SK-N-SH (cell line): ENCODE measurements around the gene KLHL17. TPM values are rescaled to one million over a fixed set of nuclear protein-coding genes. Genes with fewer than 3 reads are reported as not detected.

ENCODE experiments used
- CTCF ChIA-PET: fragments of 300-600, 350-600 bp; formaldehyde crosslinking; extraction: SDS; loops from one replicate; lab custom pipeline; 2021; lab: Yijun Ruan, JAX
- POLR2A ChIA-PET: fragments of 350-600 bp; sonication (Branson Sonifier 250); formaldehyde crosslinking; extraction: SDS; loops from one replicate; lab custom pipeline; 2020; ENCODE audit warnings: antibody characterized with exemption, inconsistent platforms; lab: Yijun Ruan, JAX
- DNase-seq: peaks from one replicate; pipeline ENCODE4 v3.0.0; 2012
- H2AFZ ChIP-seq: fragments of 200-600 bp; sonication (generic); 2 replicates; pipeline ENCODE4 v1.8.1; 2016; ENCODE audit warnings: antibody characterized with exemption, mild to moderate bottlenecking, low read depth
- H3F3A ChIP-seq: fragments of 200-600 bp; sonication (generic); replicated peaks from 2 replicates; pipeline ENCODE3; 2016; ENCODE audit warnings: antibody characterized with exemption, mild to moderate bottlenecking; ENCODE audit not compliant: insufficient read depth
- H3K27ac ChIP-seq, 2 experiments: fragments of 200-500 bp in 1 of 2; fragments of 200-600 bp in 1 of 2; sonication (Bioruptor generic) in 1 of 2; sonication (generic), shearing (Covaris generic) in 1 of 2; 2 replicates each; pipeline versions ENCODE4 v1.5.1 to v1.6.1; 2014 to 2016; ENCODE audit warnings: low read depth in 2 of 2, inconsistent platforms in 1 of 2, low read length in 1 of 2, mild to moderate bottlenecking in 1 of 2, mixed read lengths in 1 of 2
- H3K27me3 ChIP-seq: fragments of 200-600 bp; sonication (generic), shearing (Covaris generic); 2 replicates; pipeline ENCODE4 v1.6.1; 2016; ENCODE audit warnings: mixed run types; ENCODE audit not compliant: insufficient read depth
- H3K36me3 ChIP-seq, 2 experiments: fragments of 200-500 bp in 1 of 2; fragments of 200-600 bp in 1 of 2; sonication (Bioruptor generic) in 1 of 2; sonication (generic) in 1 of 2; replicated peaks in 1 of 2; 2 replicates each; pipeline versions ENCODE3 to v1.5.1; 2014 to 2016; ENCODE audit warnings: low read length in 1 of 2, mild to moderate bottlenecking in 1 of 2; ENCODE audit not compliant: insufficient read depth in 2 of 2, control insufficient read depth in 1 of 2
- H3K4me1 ChIP-seq, 2 experiments: fragments of 200-500 bp in 1 of 2; fragments of 200-600 bp in 1 of 2; sonication (Bioruptor generic) in 1 of 2; sonication (generic), shearing (Covaris generic) in 1 of 2; 2 replicates each; pipeline versions ENCODE4 v1.5.1 to v1.6.1; 2014 to 2016; ENCODE audit warnings: low read depth in 1 of 2, low read length in 1 of 2, mixed run types in 1 of 2; ENCODE audit not compliant: insufficient read depth in 2 of 2, control insufficient read depth in 1 of 2
- H3K4me2 ChIP-seq: fragments of 200-600 bp; sonication (generic), shearing (Covaris generic); 2 replicates; pipeline ENCODE4 v1.6.1; 2017; ENCODE audit warnings: mixed run types
- H3K4me3 ChIP-seq, 2 experiments: fragments of 200-500 bp in 1 of 2; fragments of 200-600 bp in 1 of 2; sonication (Bioruptor generic) in 1 of 2; sonication (generic), shearing (Covaris generic) in 1 of 2; 2 replicates each; pipeline versions ENCODE4 v1.5.1 to v1.8.1; 2014 to 2016; ENCODE audit warnings: low read depth in 2 of 2, inconsistent platforms in 1 of 2, low read length in 1 of 2, mild to moderate bottlenecking in 1 of 2, mixed read lengths in 1 of 2, moderate library complexity in 1 of 2
- H3K79me2 ChIP-seq: fragments of 200-600 bp; sonication (generic); 2 replicates; pipeline ENCODE4 v1.8.1; 2017; ENCODE audit warnings: mild to moderate bottlenecking; ENCODE audit not compliant: insufficient read depth
- H3K9ac ChIP-seq: fragments of 200-600 bp; sonication (generic); 2 replicates; pipeline ENCODE4 v1.6.1; 2017; ENCODE audit warnings: mixed run types
- H3K9me2 ChIP-seq: fragments of 200-600 bp; sonication (generic); 2 replicates; pipeline ENCODE4 v1.6.1; 2017; ENCODE audit warnings: mixed run types
- H3K9me3 ChIP-seq: fragments of 200-600 bp; sonication (generic); 2 replicates; pipeline ENCODE4 v1.6.1; 2017; ENCODE audit warnings: mixed run types, mild to moderate bottlenecking, moderate library complexity
- H4K20me1 ChIP-seq: fragments of 200-600 bp; sonication (generic); 2 replicates; pipeline ENCODE4 v1.6.1; 2017; ENCODE audit warnings: mild to moderate bottlenecking, mixed run types; ENCODE audit not compliant: insufficient read depth
- FOXJ3 ChIP-seq: sonication (generic); formaldehyde crosslinking; IDR thresholded peaks from 2 replicates; pipeline ENCODE4 v1.5.1; 2020; ENCODE audit warnings: mild to moderate bottlenecking, missing genetic modification reagents
- NFIC ChIP-seq: IDR thresholded peaks from 2 replicates; pipeline ENCODE4 v1.4.0; 2012; ENCODE audit warnings: borderline replicate concordance
- NRF1 ChIP-seq: IDR thresholded peaks from 2 replicates; pipeline ENCODE4 v1.6.1; 2012; ENCODE audit warnings: low read depth, mild to moderate bottlenecking, low read length
- POLR2AphosphoS5 ChIP-seq: IDR thresholded peaks from 2 replicates; pipeline ENCODE4 v1.6.1; 2012; ENCODE audit warnings: low read depth, low read length
- TAF1 ChIP-seq: IDR thresholded peaks from 2 replicates; pipeline ENCODE4 v1.6.1; 2012; ENCODE audit warnings: low read depth, mild to moderate bottlenecking, low read length, moderate library complexity, borderline replicate concordance
- TCF12 ChIP-seq: IDR thresholded peaks from 2 replicates; pipeline ENCODE4 v1.4.0; 2012
- TEAD4 ChIP-seq: IDR thresholded peaks from 2 replicates; pipeline ENCODE4 v1.4.0; 2012; ENCODE audit warnings: mild to moderate bottlenecking, borderline replicate concordance; ENCODE audit not compliant: insufficient read depth
- USF2 ChIP-seq: fragments of 150-350 bp; IDR thresholded peaks from 2 replicates; pipeline ENCODE4 v1.6.1; 2017; ENCODE audit warnings: antibody characterized with exemption, low read length, low read depth, borderline replicate concordance
- WGBS: methylation state at CpG from one replicate; pipeline ENCODE4 v1.1.6; 2017; ENCODE audit warnings: low lambda C conversion rate; 5-methylcytosine and 5-hydroxymethylcytosine counted together
- polyA plus RNA-seq, 3 experiments: library from polyadenylated mRNA; depleted of rRNA; stranded (reverse); fragments of >200 nt; gene quantifications; 2 replicates each; pipeline ENCODE4 v1.2.3, GENCODE V29; 2012
- TF ChIP-seq, protein P1 (sequence below): fragments of 200-600 bp; sonication (generic); IDR thresholded peaks from 2 replicates; pipeline ENCODE4 v1.6.1; 2017; ENCODE audit warnings: antibody characterized with exemption, mild to moderate bottlenecking, moderate library complexity
- TF ChIP-seq, protein P2 (sequence below): IDR thresholded peaks from 2 replicates; pipeline ENCODE4 v1.4.0; 2012; ENCODE audit warnings: low read depth, borderline replicate concordance

KLHL17 gene
- polyA plus RNA-seq, 1 of the 3 experiments (the other 2 are of a cell fraction): 27.3 TPM

- no peak overlapping the region for H3K27ac ChIP-seq
- DNase-seq: no peak
- peaks cover 3% of the 10 kb centered on the region for H3F3A ChIP-seq
- TF ChIP-seq POLR2AphosphoS5 (no peak), TCF12 (no peak), TAF1 (no peak), FOXJ3 (no peak), USF2 (no peak), NFIC (no peak)
- H4K20me1 ChIP-seq: no peaks in the 10 kb centered on the region
- no peaks in the 10 kb centered on the region for H3K36me3 ChIP-seq
- peaks cover 0 to 12% of the 10 kb centered on the region in 2 experiments; a peak in 1 of 4 replicates for H3K4me1 ChIP-seq
- H3K4me2 ChIP-seq: no peak overlapping the region
- no peaks in the 10 kb centered on the region for H3K79me2 ChIP-seq
- H3K4me3 ChIP-seq: no peak overlapping the region
- H2AFZ ChIP-seq: no peak overlapping the region
- ChIA-PET POLR2A (no interaction called here), CTCF (interaction anchor here (0.7 to 1.8 kb wide), 2 partner anchors 10 to 25 kb away, joined by 3 to 7 read pairs; no protein-coding TSS in a partner anchor)
- H3K9me3 ChIP-seq: no peaks in the 10 kb centered on the region
- no peak overlapping the region for H3K9ac ChIP-seq
- no peaks in the 10 kb centered on the region for H3K27me3 ChIP-seq
- H3K9me2 ChIP-seq: no peaks in the 10 kb centered on the region
- WGBS: 91% methylated on average over 14 of the region's 28 CpGs
These were observed 13.3 kb downstream of the KLHL17 start for GRCh38 chr1:973459-974292.

DNA sequence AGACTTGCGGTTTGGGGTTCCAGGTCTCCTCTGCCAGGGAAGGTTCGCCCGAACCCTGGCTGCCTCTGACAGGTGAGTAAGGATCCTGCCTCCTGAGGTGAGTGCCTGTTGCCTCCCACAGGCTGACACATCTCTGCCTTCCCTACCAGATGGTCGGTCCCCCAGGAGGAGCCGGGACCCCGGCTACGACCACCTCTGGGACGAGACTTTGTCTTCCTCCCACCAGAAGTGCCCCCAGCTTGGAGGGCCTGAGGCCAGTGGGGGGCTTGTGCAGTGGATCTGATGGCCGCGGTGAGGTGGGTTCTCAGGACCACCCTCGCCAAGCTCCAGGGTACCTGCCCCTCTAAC lies 13.9 kb downstream of the KLHL17 start:
- Histone ChIP-seq H3K79me2 (no peaks in the 10 kb centered on the region), H4K20me1 (no peaks in the 10 kb centered on the region), H3K27me3 (no peaks in the 10 kb centered on the region), H3K4me2 (no peak overlapping the region), H3K9me3 (no peaks in the 10 kb centered on the region), H3K27ac (no peak overlapping the region), H3K9me2 (no peaks in the 10 kb centered on the region), H3K4me3 (no peak overlapping the region), H3F3A (peaks cover 3% of the 10 kb centered on the region), H3K36me3 (no peaks in the 10 kb centered on the region), H3K9ac (no peak overlapping the region), H3K4me1 (peaks cover 0 to 12% of the 10 kb centered on the region in 2 experiments; a peak in 1 of 4 replicates), H2AFZ (no peak overlapping the region)
- 96% methylated on average over 5 of the region's 11 CpGs for WGBS
- ChIA-PET POLR2A (no interaction called here), CTCF (interaction anchor here (1.8 kb wide), 1 partner anchor 10 kb away, joined by 7 read pairs; no protein-coding TSS in a partner anchor)
- no peak for DNase-seq
- no peak for TF ChIP-seq TEAD4
- no peak for TF ChIP-seq NFIC
- TF ChIP-seq, protein P1, sequence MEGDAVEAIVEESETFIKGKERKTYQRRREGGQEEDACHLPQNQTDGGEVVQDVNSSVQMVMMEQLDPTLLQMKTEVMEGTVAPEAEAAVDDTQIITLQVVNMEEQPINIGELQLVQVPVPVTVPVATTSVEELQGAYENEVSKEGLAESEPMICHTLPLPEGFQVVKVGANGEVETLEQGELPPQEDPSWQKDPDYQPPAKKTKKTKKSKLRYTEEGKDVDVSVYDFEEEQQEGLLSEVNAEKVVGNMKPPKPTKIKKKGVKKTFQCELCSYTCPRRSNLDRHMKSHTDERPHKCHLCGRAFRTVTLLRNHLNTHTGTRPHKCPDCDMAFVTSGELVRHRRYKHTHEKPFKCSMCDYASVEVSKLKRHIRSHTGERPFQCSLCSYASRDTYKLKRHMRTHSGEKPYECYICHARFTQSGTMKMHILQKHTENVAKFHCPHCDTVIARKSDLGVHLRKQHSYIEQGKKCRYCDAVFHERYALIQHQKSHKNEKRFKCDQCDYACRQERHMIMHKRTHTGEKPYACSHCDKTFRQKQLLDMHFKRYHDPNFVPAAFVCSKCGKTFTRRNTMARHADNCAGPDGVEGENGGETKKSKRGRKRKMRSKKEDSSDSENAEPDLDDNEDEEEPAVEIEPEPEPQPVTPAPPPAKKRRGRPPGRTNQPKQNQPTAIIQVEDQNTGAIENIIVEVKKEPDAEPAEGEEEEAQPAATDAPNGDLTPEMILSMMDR: no peak
- TF ChIP-seq NRF1: no peak
- TF ChIP-seq, protein P2, sequence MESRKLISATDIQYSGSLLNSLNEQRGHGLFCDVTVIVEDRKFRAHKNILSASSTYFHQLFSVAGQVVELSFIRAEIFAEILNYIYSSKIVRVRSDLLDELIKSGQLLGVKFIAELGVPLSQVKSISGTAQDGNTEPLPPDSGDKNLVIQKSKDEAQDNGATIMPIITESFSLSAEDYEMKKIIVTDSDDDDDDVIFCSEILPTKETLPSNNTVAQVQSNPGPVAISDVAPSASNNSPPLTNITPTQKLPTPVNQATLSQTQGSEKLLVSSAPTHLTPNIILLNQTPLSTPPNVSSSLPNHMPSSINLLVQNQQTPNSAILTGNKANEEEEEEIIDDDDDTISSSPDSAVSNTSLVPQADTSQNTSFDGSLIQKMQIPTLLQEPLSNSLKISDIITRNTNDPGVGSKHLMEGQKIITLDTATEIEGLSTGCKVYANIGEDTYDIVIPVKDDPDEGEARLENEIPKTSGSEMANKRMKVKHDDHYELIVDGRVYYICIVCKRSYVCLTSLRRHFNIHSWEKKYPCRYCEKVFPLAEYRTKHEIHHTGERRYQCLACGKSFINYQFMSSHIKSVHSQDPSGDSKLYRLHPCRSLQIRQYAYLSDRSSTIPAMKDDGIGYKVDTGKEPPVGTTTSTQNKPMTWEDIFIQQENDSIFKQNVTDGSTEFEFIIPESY: no peak
- TF ChIP-seq POLR2AphosphoS5: no peak
